ENCODE results near the gene HECTD3.
"Not testable (repeated sequence)": the region's sequence is repeated elsewhere in the genome, so short reads cannot be mapped to it uniquely, and the experiment has no call there.

The HECTD3 gene

GRCh38 chr1:44985747-44986359 is 25.3 kb downstream of the HECTD3 start:
- Histone ChIP-seq H3K9me3 (no peaks in the 10 kb centered on the region), H3K27ac (peak overlapping the region; percentile 63 to 71), H3K27me3 (no peaks in the 10 kb centered on the region), H3K4me3 (peak overlapping the region; percentile 61 to 78), H3K4me1 (peaks cover 0 to 37% (median 12%) of the 10 kb centered on the region in 4 donors), H3K36me3 (peaks cover 2 to 6% (median 3%) of the 10 kb centered on the region in 3 donors)
- intact Hi-C loops (cut with DNase I; ENCODE audit: low total_unique reads), result no loop called here
- no peak for TF ChIP-seq CTCF (IDR thresholded peaks at IDR 0.05)
- DNase-seq, result no peak

GRCh38 chr1:44977372-44977771 is 33.8 kb downstream of the HECTD3 start:
- H3K9me3 ChIP-seq; intact Hi-C loops (cut with DNase I; ENCODE audit: low total_unique reads); H3K4me3 ChIP-seq; H3K4me1 ChIP-seq; DNase-seq; H3K27me3 ChIP-seq; H3K27ac ChIP-seq: not testable (repeated sequence)
- H3K36me3 ChIP-seq, result peaks cover 37 to 87% (median 49%) of the 10 kb centered on the region in 3 donors

GRCh38 chr1:44976252-44976651 is 34.9 kb downstream of the HECTD3 start:
- Histone ChIP-seq H3K4me3 (no peak overlapping the region), H3K9me3 (no peaks in the 10 kb centered on the region), H3K27me3 (no peaks in the 10 kb centered on the region), H3K36me3 (peaks cover 37 to 94% (median 49%) of the 10 kb centered on the region in 3 donors), H3K4me1 (no peaks in the 10 kb centered on the region), H3K27ac (no peak overlapping the region)
- DNase-seq, result no peak
- intact Hi-C loops (cut with DNase I; ENCODE audit: low total_unique reads), result no loop called here
- no peak for TF ChIP-seq CTCF (IDR thresholded peaks at IDR 0.05)

- TF ChIP-seq CTCF (IDR thresholded peaks at IDR 0.05), result no peak
- intact Hi-C loops (cut with DNase I; ENCODE audit: low total_unique reads), result no loop called here
Observed at GRCh38 chr1:44973645-44974044, 37.5 kb downstream of the HECTD3 start.

GRCh38 chr1:44970317-44970716 is 40.8 kb downstream of the HECTD3 start:
- no peak overlapping the region for H3K4me3 ChIP-seq
- no peak for TF ChIP-seq CTCF (IDR thresholded peaks at IDR 0.05)
- peaks cover 0 to 14% (median 5%) of the 10 kb centered on the region in 4 donors for H3K4me1 ChIP-seq
- no peak overlapping the region for H3K27ac ChIP-seq
- no peaks in the 10 kb centered on the region for H3K27me3 ChIP-seq
- H3K9me3 ChIP-seq, result no peaks in the 10 kb centered on the region
- H3K36me3 ChIP-seq, result peaks cover 6 to 36% (median 7%) of the 10 kb centered on the region in 3 donors
- DNase-seq, result no peak
- intact Hi-C loops (cut with DNase I; ENCODE audit: low total_unique reads), result no loop called here

More at GRCh38 chr1:44973645-44974044, 37.5 kb downstream of the HECTD3 start:
- Histone ChIP-seq H3K4me1 (peaks cover 0 to 4% (median 1%) of the 10 kb centered on the region in 4 donors), H3K27me3 (no peaks in the 10 kb centered on the region), H3K9me3 (no peaks in the 10 kb centered on the region), H3K27ac (no peak overlapping the region), H3K4me3 (no peak overlapping the region), H3K36me3 (peaks cover 32 to 69% (median 36%) of the 10 kb centered on the region in 3 donors)
- no peak for DNase-seq

- Histone ChIP-seq H3K4me3 (no peak overlapping the region), H3K9me3 (no peaks in the 10 kb centered on the region), H3K36me3 (peaks cover 0 to 10% (median 0%) of the 10 kb centered on the region in 3 donors), H3K27ac (no peak overlapping the region), H3K27me3 (no peaks in the 10 kb centered on the region), H3K4me1 (peaks cover 0 to 14% (median 4%) of the 10 kb centered on the region in 4 donors)
- intact Hi-C loops (cut with DNase I; ENCODE audit: low total_unique reads), result no loop called here
- DNase-seq, result no peak
- no peak for TF ChIP-seq CTCF (IDR thresholded peaks at IDR 0.05)
Observed at GRCh38 chr1:44964396-44964795, 46.7 kb downstream of the HECTD3 start.
